Spleen (tissue), 11 donors: ENCODE data around the gene CMSS1. TPM values are rescaled to one million over a fixed set of nuclear protein-coding genes. Genes with fewer than 3 reads are reported as not detected.

Source experiments
- DNase-seq: peaks from one replicate; pipeline ENCODE4 v3.0.0-alpha.2; 2020
- H3K27ac ChIP-seq, 8 donors: fragments of 200-600 bp; sonication (generic) in 7 of 8; 1 replicate in 4 of 8; 2 replicates in 4 of 8; pipeline versions ENCODE4 v1.5.0 to v1.8.0; 2016 to 2021; ENCODE audit warnings: inconsistent platforms in 4 of 8, mild to moderate bottlenecking in 4 of 8, moderate library complexity in 1 of 8
- H3K27me3 ChIP-seq, 7 donors: fragments of 200-600 bp; sonication (generic) in 6 of 7; replicated peaks in 1 of 7; 1 replicate in 4 of 7; 2 replicates in 3 of 7; pipeline versions ENCODE4 v1.5.0 to v1.8.0; 2016 to 2021; ENCODE audit warnings: inconsistent platforms in 3 of 7, mild to moderate bottlenecking in 1 of 7
- H3K36me3 ChIP-seq, 6 donors: fragments of 200-600 bp; sonication (generic) in 5 of 6; 1 replicate in 4 of 6; 2 replicates in 2 of 6; pipeline versions ENCODE4 v1.5.0 to v1.8.0; 2016 to 2021; ENCODE audit warnings: inconsistent platforms in 2 of 6
- H3K4me1 ChIP-seq, 6 donors: fragments of 200-600 bp; sonication (generic) in 5 of 6; 1 replicate in 3 of 6; 2 replicates in 3 of 6; pipeline versions ENCODE4 v1.5.0 to v1.8.0; 2016 to 2021; ENCODE audit warnings: inconsistent platforms in 3 of 6
- H3K4me3 ChIP-seq, 8 donors: fragments of 200-600 bp; sonication (generic) in 7 of 8; 1 replicate in 4 of 8; 2 replicates in 4 of 8; pipeline versions ENCODE4 v1.5.0 to v1.8.0; 2016 to 2021; ENCODE audit warnings: inconsistent platforms in 4 of 8, mild to moderate bottlenecking in 4 of 8, moderate library complexity in 2 of 8
- H3K9me3 ChIP-seq, 8 donors: fragments of 200-600 bp; sonication (generic) in 7 of 8; 1 replicate in 4 of 8; 2 replicates in 4 of 8; pipeline versions ENCODE4 v1.5.0 to v1.8.0; 2016 to 2021; ENCODE audit warnings: inconsistent platforms in 4 of 8
- CTCF ChIP-seq, 11 experiments: fragments of 200-600 bp in 7 of 11; fragments of 450-650 bp in 4 of 11; sonication (generic) in 4 of 11; IDR thresholded peaks in 8 of 11; conservative IDR thresholded peaks in 3 of 11; 1 replicate in 7 of 11; 2 replicates in 4 of 11; pipeline versions ENCODE4 v1.4.0 to v1.8.0; 2016 to 2021; ENCODE audit warnings: antibody characterized with exemption in 11 of 11, inconsistent platforms in 4 of 11, mild to moderate bottlenecking in 1 of 11
- POLR2A ChIP-seq, 3 donors: fragments of 450-650 bp; IDR thresholded peaks; one replicate each; pipeline ENCODE4 v1.5.1; 2017; ENCODE audit warnings: antibody characterized with exemption in 3 of 3, mild to moderate bottlenecking in 1 of 3
- POLR2AphosphoS5 ChIP-seq, 3 donors: sonication (generic); formaldehyde crosslinking; IDR thresholded peaks; one replicate each; pipeline ENCODE4 v1.5.1; 2017; ENCODE audit warnings: antibody characterized with exemption in 3 of 3
- WGBS, 5 donors: extraction: QIAGEN DNeasy Blood & Tissue Kit in 3 of 5; methylation state at CpG; one replicate each; pipeline versions ENCODE4 v1.1.5 to v1.1.7; 2013 to 2018; 5-methylcytosine and 5-hydroxymethylcytosine counted together
- intact Hi-C: fragments of 100-400 bp; cut with DNase I; formaldehyde crosslinking; loops from one replicate; pipeline ENCODE4 v1.15.0; 2023; ENCODE audit warnings: low total_unique reads
- polyA plus RNA-seq, 3 donors: library from polyadenylated mRNA; stranded (reverse); fragments of 200-250 nt; gene quantifications; one replicate each; pipeline ENCODE4 v1.2.1, GENCODE V29; 2013
- total RNA-seq, 7 donors: library from RNA; depleted of rRNA in 3 of 7; stranded (reverse); fragments of >200 nt in 3 of 7; fragmentation: NEBNext Ultra II Directional in 4 of 7; extraction: Animal tissue kit (Norgen Biotek cat#: 25700) in 4 of 7; gene quantifications; one replicate each; pipeline versions ENCODE4 v1.1.0 to v1.2.1, GENCODE V29; 2016 to 2021
- donor health status: healthy with polysubstance abuse.
- donor health status: DM: no; HTN: no; CAD: no; lungs with moderate emphysema.
- donor health status: DM: no; HTN: no; CAD: no.
- donor health status: Bipolar disorder and iron deficiency.
- donor health status: healthy.
- donor health status: DM: no; HTN: no; CAD: no.
- donor health status: DM: yes; HTN: yes; CAD: no.

Gene CMSS1
- total and polyA plus RNA-seq, 10 donors, result 6.9 to 30.1 (median 20.0) TPM

- 70 to 89% (median 85%) methylated on average over 2 of the region's 2 CpGs for WGBS, 5 donors
- Histone ChIP-seq H3K27ac (no peak overlapping the region), H3K36me3 (no peaks in the 10 kb centered on the region), H3K4me1 (no peaks in the 10 kb centered on the region), H3K4me3 (no peak overlapping the region), H3K9me3 (no peaks in the 10 kb centered on the region), H3K27me3 (peaks cover 0 to 8% (median 0%) of the 10 kb centered on the region in 7 donors)
- no peak for DNase-seq
- intact Hi-C loops, result no loop called here
- TF ChIP-seq POLR2AphosphoS5 (IDR thresholded peaks at IDR 0.05) (no peak), POLR2A (IDR thresholded peaks at IDR 0.05) (no peak), CTCF (IDR thresholded peaks at IDR 0.05 in 8 of 11, conservative IDR thresholded peaks at IDR 0.05 in 3 of 11) (no peak)
These were observed 40.5 kb upstream of the CMSS1 start for GRCh38 chr3:99777210-99777549.

GRCh38 chr3:99777708-99778107, 40.0 kb upstream of the CMSS1 start:
- H3K27ac ChIP-seq, result no peak overlapping the region
- no peak overlapping the region for H3K4me3 ChIP-seq
- TF ChIP-seq POLR2A (IDR thresholded peaks at IDR 0.05) (no peak), POLR2AphosphoS5 (IDR thresholded peaks at IDR 0.05) (no peak), CTCF (IDR thresholded peaks at IDR 0.05 in 8 of 11, conservative IDR thresholded peaks at IDR 0.05 in 3 of 11) (no peak)
- peaks cover 0 to 8% (median 0%) of the 10 kb centered on the region in 7 donors for H3K27me3 ChIP-seq
- H3K9me3 ChIP-seq, result no peaks in the 10 kb centered on the region
- no peak for DNase-seq
- no peaks in the 10 kb centered on the region for H3K36me3 ChIP-seq
- WGBS, 5 donors, result 62 to 75% (median 68%) methylated on average over 2 of the region's 2 CpGs
- no peaks in the 10 kb centered on the region for H3K4me1 ChIP-seq
- intact Hi-C loops, result no loop called here

GRCh38 chr3:99780749-99781148, 36.9 kb upstream of the CMSS1 start:
- H3K4me1 ChIP-seq, result no peaks in the 10 kb centered on the region
- H3K9me3 ChIP-seq, result no peaks in the 10 kb centered on the region
- 56 to 62% (median 60%) methylated on average over 3 of the region's 3 CpGs for WGBS, 5 donors
- no peaks in the 10 kb centered on the region for H3K36me3 ChIP-seq
- no peak for DNase-seq
- no peak overlapping the region for H3K4me3 ChIP-seq
- intact Hi-C loops, result no loop called here
- TF ChIP-seq POLR2AphosphoS5 (IDR thresholded peaks at IDR 0.05), result no peak
- no peak for TF ChIP-seq CTCF (IDR thresholded peaks at IDR 0.05 in 8 of 11, conservative IDR thresholded peaks at IDR 0.05 in 3 of 11)
- TF ChIP-seq POLR2A (IDR thresholded peaks at IDR 0.05), result no peak
- peaks cover 0 to 8% (median 0%) of the 10 kb centered on the region in 7 donors for H3K27me3 ChIP-seq
- no peak overlapping the region for H3K27ac ChIP-seq

- H3K9me3 ChIP-seq, result no peaks in the 10 kb centered on the region
- H3K36me3 ChIP-seq, result no peaks in the 10 kb centered on the region
- H3K27me3 ChIP-seq, result peaks cover 0 to 5% (median 0%) of the 10 kb centered on the region in 7 donors
- TF ChIP-seq POLR2A (IDR thresholded peaks at IDR 0.05) (no peak), CTCF (IDR thresholded peaks at IDR 0.05 in 8 of 11, conservative IDR thresholded peaks at IDR 0.05 in 3 of 11) (no peak), POLR2AphosphoS5 (IDR thresholded peaks at IDR 0.05) (no peak)
- no peak for DNase-seq
- H3K4me3 ChIP-seq, result no peak overlapping the region
- intact Hi-C loops, result no loop called here
- no peak overlapping the region for H3K27ac ChIP-seq
- H3K4me1 ChIP-seq, result no peaks in the 10 kb centered on the region
- 65 to 67% (median 66%) methylated on average over 3 of the region's 3 CpGs for WGBS, 5 donors
These were observed 35.9 kb upstream of the CMSS1 start for GRCh38 chr3:99781761-99782160.
